ENCODE data around the gene CHTOP.
"Not testable (repeated sequence)": the region's sequence is repeated elsewhere in the genome, so short reads cannot be mapped to it uniquely, and the experiment has no call there.

The CHTOP gene

DNA sequence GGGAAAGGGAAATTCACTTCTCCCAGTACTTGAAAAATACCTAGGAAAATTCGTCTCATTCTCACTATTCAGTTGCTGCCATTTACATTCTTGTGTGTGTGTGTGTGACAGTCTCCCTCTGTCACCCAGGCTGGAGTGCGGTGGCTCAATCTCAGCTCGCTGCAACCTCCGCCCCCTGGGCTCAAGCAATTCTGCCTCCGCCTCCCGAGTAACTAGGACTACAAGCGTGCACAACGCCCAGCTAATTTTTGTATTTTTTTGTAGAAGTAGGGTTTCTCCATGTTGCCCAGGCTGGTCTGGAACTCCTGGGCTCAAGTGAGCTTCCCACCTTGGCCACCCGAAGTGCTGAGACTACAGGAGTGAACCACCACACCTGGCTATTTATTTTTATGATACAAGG lies 25.8 kb downstream of the CHTOP start:
- DNase-seq (ENCODE audit: low spot score) = no peak

DNA sequence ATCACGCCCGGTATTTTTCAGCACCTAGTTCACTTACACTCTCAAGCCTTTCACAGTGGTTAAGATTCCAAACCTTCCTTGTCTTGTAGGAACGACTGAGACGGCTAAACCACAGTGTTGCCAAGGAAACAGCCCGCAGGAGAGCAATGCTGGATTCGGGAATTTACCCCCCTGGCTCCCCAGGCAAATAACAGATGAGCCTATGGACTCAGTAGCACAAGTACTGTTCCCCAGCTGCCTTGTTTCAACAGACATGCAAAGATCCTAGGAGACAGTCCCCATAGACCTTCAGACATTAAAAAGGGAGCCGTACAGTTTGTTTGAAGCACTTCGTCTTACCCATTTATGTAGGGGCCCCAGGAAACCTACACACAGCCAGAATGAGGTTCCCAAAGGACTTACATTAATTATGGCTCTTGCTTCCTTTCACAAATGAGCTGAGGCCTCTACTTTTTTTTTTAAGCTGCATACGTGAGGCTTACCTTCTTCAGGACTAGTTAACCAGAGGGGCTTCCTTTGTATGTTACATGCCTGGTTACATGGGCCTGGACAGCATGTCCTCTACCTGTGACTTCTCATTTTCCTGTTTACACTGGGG lies 27.3 kb downstream of the CHTOP start:
- DNase-seq (ENCODE audit: low spot score) = no peak

DNA sequence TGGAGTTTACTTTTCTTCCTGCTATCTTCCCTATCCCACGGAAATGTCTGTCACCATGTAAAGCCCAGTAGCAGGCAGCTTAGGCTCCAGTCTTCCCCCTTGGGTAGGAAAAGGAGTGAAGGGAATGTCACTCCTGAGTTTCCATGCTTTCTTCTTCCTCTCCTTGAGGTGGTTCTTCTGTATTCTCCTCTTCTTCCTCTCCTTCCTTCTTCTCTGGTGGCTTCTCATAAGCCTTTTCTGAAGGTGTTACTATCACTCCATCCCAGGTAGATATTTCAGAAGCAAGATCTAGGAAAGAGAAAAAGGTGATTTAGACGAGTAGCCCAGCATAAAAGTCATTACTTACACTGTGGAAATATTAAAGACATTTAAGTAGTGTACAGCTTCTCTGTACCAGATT lies 28.4 kb downstream of the CHTOP start:
- DNase-seq (ENCODE audit: low spot score) = no peak

DNA sequence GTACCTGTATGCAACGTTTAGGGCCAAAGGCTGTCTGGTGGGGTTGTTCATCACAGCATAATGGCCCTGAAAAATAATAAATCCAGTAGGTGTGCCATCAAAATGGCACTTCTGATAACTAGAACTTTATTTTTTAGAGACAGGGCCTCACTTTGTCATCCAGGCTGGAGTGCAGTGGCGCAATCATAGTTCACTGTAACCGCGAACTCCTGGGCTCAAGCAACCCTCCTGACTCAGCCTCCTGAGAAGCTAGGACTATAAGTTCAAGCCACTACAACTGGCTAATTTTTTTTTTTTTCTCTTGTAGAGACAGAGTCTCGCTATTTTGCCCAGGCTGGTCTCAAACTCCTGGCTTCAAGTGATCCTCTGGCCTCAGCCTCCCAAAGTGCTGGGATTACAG lies 29.3 kb downstream of the CHTOP start:
- no peak for DNase-seq (ENCODE audit: low spot score)

DNA sequence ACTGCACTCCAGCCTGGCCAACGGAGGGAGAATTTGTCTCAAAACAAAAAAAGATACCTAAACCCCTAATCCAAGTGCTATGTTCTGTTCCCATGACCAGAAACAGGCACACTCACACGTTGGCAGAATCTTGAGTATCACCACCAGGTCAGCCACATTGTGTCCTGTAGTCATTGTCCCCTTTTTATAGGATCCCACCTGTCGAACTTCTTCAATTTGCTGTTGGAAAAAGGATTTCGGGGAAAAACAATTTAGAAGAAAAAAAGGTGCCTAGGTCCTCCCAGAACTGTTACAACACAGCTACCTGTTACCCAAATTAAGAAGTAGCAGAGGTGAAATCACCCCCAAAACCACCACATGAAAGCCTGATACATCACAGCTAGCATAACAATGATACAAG lies 33.6 kb downstream of the CHTOP start:
- no peak for DNase-seq (ENCODE audit: low spot score)

DNA sequence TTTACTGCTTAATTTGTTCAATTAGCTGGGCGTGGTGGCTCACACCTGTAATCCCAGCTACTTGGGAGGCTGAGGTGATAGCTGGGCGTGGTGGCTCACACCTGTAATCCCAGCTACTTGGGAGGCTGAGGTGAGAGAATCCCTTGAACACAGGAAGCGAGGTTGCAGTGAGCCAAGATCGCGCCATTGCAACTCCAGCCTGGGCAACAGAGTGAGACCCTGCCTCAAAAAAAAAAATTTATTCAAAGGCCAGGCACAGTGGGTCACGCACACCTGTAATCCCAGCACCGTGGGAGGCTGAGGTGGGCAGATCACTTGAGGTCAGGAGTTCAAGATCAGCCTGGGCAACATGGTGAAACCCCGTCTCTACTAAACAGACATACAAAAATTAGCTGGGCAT lies 34.8 kb downstream of the CHTOP start:
- DNase-seq (ENCODE audit: low spot score) = not testable (repeated sequence)

DNA sequence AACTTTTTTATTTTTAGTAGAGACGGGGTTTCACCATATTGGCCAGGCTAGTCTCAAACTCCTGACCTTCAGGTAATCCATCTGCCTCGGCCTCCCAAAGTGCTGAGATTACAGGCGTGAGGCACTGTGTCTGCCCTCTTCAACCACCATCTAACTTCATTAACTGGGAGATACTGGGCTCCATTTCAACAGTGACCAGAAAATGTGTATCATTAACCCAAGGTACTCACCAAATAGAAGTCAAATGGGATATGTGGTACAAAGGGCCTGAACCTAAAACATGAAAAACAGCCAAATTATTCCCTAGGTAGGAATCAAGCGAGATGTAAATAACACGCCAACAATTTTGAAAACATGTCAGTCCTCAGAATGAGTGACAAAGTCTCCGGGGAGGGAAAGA lies 35.7 kb downstream of the CHTOP start:
- no peak for DNase-seq (ENCODE audit: low spot score)

DNA sequence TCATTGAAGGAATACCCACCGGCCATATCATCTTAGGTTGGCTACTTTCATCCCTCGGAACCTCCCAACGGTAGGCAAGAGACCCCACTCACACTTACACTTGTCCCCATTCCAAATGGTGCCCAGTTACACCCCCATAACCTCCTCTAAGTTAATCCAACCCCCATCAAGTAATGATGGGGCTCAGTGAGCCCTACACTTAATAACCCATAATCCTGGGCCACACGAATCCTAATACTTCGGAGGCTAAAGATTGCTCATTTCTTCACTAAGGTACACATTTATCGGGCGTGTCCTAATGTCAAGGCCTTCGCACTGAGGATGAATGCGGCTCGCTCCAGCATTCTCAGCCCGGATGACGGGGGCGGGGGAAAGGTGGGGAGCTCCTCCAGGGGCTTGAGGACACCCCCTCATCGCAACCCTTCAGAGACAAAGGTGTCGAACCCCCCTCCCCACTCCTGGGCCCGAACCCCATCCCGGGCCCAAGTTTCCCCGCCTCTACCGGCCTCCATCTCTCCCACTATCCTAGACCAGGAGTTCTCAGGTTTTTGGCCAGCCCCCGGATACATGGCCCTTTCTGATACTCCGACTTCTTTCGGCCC lies 36.5 kb downstream of the CHTOP start:
- no peak for DNase-seq (ENCODE audit: low spot score)

DNA sequence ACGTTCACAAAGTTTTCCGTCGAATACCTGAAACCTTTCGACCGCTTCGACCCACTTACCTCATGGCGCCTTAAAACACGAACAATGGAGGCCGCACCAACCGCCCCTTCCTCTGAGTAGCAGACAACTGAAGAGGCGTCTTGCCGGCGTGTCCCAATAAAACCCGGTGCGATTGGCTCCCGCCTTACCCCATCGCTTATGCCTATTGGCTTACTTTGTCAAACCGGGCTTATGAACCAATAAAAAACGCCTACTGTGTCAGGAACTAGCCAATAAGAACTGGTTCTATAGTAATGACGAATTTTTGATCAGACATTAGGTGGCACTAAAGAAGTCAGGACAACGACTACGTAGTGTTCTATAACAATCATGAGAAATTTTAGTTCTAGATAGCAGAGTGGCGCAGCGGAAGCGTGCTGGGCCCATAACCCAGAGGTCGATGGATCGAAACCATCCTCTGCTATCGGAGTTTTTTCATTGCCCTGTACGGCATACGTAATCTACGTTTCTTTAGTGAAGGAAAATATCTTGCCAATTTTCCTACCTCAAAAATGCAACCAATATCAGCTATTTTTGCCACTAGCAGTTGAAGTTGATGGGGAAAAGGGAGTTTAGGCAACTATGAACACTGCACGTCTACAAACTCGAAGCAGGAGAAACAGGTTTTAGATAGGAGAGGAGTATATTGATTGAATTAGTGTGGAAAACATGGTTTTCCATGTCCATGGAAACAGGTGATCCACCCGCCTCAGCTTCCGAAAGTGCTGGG lies 37.2 kb downstream of the CHTOP start, which contains the start of gene ILF2:
Gene ILF2 (minus strand): TSS at position 135 of the 769 bp plus-strand sequence. CDS start 71 bp downstream, at position 64.
- peak; percentile 100 for DNase-seq (ENCODE audit: low spot score)

DNA sequence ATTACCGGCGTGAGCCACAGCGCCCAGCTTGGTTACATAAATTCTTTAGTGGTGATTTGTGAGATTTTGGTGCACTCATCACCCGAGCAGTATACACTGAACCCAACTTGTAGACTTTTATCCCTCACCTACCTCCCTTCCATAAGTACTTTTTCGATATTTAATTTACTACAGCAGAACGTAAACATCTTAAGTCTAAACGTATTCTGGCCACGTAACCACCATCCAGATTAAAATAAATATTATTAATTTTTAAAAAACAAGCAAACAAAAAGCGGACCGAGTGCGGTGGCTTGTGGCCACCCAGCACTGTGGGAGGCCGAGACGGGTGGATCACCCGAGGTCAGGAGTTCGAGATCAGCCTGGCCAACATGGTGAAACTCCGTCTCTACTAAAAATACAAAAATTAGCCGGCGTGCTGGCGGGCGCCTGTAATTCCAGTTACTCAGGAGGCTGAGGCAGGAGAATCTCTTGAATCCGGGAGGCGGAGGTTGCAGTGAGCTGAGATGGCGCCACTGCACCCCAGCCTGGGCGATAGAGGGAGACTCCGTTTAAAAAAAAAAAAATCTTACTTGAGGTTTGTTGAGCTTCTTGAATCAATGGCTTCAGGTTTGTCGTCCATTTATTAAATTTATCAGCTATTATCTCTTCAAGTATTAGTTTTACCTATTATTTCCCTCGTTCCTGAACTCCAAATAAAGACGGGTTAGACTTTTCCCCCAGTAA lies 37.9 kb downstream of the CHTOP start:
- not testable (repeated sequence) for DNase-seq (ENCODE audit: low spot score)

DNA sequence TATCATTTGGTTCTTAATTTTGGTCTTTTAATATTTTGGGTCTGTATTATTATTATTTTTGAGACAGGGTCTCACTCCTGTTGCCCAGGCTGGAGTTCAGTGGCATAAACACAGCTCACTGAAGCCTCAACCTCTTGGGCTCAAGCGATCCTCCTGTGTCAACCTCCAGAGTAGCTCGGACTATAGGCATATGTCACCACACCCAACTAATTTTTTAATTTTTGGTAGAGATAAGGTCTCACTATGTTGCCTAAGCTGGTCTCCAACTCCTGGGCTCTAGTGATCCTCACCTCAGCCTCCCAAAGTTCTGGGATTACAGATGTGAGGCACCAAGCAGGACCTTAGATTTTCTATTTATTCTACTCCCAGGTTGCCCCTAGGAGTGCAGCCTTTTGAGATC lies 39.6 kb downstream of the CHTOP start:
- no peak for DNase-seq (ENCODE audit: low spot score)

DNA sequence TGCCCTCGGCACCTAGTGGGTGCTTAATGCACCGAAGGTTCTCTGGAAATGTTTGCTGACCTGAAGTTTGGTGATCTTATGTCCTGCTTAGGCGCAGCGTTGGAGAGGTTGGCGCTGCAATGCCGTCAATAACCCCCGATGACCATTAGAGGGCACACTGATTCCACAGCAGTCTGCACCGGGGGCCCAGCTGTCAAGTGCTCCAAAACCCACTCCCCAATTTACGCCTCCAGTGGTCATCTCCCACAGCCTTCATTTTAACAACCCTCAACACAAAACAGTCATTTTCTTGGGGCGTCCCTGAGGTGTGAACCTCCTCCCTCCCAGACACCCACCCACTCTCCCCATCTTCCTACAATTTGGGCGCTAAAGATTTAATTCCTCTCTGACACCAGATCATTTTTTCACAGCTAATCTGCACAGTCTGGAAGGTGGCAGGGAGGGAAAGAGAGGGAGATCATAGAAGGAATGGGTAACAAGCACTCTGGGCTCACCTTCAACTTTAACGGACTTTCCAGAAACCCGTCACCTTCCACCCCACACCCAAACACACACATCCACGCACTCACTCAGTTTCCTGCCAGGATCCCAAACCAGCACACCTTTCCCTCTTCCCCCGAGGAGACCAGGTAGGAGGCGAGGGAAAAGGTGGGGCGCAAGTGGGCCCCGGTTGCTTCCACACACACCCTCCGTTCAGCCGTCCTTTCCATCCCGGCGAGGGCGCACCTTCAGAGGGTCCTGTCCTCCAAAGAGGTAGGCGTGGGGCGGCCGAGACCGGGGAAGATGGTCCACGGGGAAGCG lies 44.1 kb downstream of the CHTOP start:
- peak; percentile 67 for DNase-seq (ENCODE audit: low spot score)

DNA sequence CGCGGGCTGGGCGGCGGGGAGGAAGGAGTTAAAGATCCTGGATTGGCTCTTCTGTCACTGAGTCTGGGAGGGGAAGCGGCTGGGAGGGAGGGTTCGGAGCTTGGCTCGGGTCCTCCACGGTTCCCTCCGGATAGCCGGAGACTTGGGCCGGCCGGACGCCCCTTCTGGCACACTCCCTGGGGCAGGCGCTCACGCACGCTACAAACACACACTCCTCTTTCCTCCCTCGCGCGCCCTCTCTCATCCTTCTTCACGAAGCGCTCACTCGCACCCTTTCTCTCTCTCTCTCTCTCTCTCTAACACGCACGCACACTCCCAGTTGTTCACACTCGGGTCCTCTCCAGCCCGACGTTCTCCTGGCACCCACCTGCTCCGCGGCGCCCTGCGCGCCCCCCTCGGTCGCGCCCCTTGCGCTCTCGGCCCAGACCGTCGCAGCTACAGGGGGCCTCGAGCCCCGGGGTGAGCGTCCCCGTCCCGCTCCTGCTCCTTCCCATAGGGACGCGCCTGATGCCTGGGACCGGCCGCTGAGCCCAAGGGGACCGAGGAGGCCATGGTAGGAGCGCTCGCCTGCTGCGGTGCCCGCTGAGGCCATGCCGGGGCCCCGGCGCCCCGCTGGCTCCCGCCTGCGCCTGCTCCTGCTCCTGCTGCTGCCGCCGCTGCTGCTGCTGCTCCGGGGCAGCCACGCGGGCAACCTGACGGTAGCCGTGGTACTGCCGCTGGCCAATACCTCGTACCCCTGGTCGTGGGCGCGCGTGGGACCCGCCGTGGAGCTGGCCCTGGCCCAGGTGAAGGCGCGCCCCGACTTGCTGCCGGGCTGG lies 44.9 kb downstream of the CHTOP start, which contains the start of gene NPR1:
Gene NPR1 (plus strand): TSS at position 170 of the 818 bp plus-strand sequence. CDS start 421 bp downstream, at position 591.
- peak; percentile 45 for DNase-seq (ENCODE audit: low spot score)

DNA sequence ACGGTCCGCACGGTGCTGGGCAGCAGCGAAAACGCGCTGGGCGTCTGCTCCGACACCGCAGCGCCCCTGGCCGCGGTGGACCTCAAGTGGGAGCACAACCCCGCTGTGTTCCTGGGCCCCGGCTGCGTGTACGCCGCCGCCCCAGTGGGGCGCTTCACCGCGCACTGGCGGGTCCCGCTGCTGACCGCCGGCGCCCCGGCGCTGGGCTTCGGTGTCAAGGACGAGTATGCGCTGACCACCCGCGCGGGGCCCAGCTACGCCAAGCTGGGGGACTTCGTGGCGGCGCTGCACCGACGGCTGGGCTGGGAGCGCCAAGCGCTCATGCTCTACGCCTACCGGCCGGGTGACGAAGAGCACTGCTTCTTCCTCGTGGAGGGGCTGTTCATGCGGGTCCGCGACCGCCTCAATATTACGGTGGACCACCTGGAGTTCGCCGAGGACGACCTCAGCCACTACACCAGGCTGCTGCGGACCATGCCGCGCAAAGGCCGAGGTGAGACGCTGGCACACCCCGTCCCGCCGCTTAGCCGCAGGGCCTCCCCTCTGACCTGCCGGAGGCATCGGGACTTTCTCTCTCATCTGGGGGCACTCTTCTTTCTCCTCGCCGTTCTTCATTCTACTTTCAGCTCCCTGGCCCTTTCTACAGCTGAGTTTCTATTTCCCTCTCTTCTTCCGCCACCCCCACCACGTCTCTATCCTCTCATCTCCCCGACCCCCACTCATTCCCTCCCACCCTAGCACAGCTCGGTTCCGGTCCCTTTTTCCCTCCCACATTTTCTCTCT lies 45.7 kb downstream of the CHTOP start:
- no peak for DNase-seq (ENCODE audit: low spot score)

DNA sequence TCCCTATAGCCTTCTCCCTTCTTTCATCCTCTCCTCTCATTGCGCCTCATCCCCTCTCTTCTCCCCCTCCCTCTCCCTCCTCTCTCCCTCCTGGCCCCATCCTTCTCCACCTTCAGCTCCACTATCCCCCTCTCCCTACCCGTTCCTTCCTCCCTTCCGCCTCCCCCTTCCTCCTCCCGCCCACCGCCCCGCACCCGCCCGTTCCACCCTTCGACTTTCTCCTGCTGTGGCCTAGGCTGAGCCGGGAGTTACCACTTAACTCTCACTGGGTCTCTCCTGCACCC lies 46.2 kb downstream of the CHTOP start:
- DNase-seq (ENCODE audit: low spot score) = no peak

DNA sequence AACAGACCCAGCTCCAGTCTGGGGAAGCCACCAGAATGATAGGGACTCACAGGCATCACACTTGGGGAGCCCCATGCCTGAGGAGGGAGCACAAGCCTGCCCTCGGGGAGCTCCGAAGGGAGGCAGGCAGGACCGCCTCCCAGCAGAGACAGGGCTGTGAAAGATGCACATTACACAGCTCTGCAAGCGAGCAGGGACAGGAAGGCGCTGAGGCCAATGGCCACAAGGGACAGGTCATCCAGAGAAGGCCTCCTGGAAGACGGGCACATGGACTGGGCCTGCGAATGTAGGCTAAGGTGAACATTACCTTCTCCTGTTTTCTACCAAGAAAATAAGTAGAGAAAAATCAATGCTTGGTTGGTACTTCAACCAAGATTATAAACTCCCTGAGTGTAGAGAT lies 48.9 kb downstream of the CHTOP start:
- DNase-seq (ENCODE audit: low spot score) = no peak

DNA sequence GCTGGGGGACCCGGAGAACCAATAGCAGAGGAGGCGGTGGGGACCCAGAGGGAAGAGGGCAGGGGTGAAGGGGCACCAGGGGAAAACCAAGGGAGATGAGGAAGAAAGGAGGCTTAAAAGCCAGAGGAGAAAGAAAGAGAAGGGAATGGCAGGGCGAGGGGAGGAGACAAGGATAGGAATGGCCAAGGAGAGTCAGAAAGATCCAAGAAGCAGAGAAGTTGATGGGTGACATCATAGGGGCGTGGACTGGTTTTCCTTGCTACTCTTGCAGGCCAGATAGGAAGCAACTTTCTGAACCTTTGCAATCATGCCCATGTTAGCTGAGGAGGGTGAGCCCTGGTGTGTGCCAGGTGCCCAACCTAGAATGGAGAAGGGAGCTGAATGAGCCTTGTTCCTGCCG lies 50.0 kb downstream of the CHTOP start:
- peak; percentile 39 for DNase-seq (ENCODE audit: low spot score)

DNA sequence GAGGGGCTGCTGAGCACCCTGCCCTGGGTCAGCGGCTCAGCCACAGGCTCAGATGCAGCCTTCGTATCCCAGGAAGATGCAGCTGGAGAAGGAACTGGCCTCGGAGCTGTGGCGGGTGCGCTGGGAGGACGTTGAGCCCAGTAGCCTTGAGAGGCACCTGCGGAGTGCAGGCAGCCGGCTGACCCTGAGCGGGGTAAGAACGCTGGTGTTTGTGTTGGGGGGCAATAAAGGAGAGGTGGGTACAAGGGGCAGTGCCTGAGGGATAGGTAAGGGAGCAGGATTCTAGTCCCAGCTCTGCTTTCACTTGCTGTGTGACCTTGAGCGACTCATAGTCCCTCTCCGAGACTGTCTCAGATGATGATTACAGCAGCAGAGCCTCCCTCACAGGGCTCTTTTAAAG lies 51.0 kb downstream of the CHTOP start:
- no peak for DNase-seq (ENCODE audit: low spot score)

DNA sequence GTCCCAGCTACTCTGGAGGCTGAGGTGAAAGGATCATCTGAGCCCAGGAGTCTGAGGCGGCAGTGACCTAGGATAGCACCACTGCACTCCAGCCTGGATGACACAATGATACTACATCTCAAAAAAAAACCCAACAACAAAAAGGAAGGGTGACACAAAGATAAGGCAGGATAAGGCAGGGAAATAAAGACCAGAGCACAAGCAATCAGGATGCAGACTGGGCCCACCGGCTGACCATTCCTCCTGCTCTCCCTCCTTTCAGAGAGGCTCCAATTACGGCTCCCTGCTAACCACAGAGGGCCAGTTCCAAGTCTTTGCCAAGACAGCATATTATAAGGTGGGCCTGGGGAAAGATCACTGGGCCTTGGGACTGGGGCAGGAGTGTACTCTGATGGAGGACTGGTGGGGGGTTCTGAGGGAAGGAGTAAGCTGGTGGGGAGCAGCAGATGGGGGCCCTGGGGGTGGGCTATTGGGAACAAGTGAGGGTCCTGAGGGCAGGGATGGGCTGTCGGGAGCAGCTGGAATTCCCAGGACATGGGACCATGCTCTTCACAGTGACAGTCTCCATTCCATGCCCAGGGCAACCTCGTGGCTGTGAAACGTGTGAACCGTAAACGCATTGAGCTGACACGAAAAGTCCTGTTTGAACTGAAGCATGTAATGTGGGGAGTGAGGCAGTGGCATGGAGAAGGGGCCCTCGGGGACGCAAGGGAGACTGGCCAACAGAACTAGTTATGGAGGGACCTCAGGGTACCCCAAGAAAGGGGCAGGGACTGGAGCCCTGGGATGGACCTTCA lies 51.9 kb downstream of the CHTOP start:
- DNase-seq (ENCODE audit: low spot score) = no peak

Measured in AG08395 (cell line).